Activated T-helper 9 cell treated with anti-CD3 and anti-CD28 coated beads, Interleukin-2, amount 50 U/mL, for 16 hours (primary cell): ENCODE measurements around the gene TREH.

Experiments
- DNase-seq: peaks from one replicate; pipeline ENCODE4 v3.0.0-alpha.2; 2020; ENCODE audit warnings: low read depth

Gene TREH

GRCh38 chr11:118648291-118648690 is 31.2 kb downstream of the TREH start:
- DNase-seq: no peak

GRCh38 chr11:118646393-118646792 is 33.1 kb downstream of the TREH start:
- DNase-seq: no peak

- DNase-seq: no peak
Observed at GRCh38 chr11:118645066-118645715, 34.3 kb downstream of the TREH start.

GRCh38 chr11:118644496-118644895 is 35.0 kb downstream of the TREH start:
- DNase-seq: no peak

GRCh38 chr11:118643995-118644345 is 35.5 kb downstream of the TREH start:
- no peak for DNase-seq

- DNase-seq: no peak
Observed at GRCh38 chr11:118643142-118643994, 36.1 kb downstream of the TREH start.

- no peak for DNase-seq
Observed at GRCh38 chr11:118641397-118642019, 37.9 kb downstream of the TREH start.

DNA sequence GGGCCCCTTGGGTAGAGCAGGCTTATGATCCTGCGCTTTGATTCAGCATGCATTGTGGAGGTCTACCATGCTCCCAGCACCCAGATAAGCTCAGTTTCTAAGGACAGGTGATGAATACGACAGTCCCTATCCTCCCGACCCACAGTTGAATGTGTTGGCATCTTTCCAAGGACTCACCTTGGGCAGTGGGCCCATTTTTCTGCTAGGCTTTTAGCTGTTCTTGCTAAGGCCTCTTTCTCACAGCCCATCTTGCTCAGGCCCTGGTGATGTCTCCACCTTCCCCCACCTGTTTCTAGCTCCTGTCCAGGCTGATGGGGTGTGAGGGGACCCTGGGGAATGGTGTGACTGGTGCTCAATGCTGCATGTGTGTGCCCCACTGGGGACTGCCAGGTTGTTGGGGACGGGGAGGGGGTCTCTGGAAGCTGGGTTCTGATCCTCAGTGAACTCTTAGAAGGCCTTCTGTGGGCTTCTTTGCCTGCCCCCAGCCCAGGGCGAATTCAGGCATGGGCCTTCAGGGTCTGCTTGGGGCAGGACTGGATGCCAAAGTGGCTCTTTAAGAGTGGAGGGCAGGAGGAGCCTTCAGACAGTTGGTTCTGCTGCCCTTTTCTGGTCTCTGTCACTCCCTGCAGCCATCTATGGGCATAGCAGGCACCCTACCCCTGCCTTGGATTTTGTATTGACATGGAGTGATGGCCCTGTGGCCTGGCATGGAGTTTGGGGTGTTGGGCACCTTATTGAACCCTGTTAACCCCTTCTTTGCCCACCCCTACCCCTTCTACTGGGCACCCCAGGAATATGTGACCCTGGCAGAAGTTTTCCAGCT is 38.9 kb downstream of the TREH start:
- DNase-seq: no peak

DNA sequence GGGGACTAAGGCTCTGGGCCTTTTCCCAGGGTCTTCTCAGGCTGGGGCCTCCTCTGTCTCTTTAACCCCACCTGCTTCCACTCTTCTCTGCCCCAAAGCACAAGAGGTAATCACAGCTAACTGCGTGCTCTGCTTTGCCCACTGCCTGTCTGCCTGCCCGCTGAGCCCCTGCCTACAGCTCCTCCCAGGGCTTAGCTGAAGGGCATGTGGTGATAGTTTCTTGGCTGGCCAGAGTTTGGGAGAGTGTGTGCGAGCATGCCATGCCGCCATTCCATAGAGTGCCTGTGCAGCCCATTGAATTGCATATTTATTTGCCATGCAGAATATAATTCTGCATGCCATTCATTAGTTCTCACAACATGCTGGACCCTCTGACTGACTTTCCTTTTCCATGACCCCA is 39.6 kb downstream of the TREH start:
- no peak for DNase-seq

DNA sequence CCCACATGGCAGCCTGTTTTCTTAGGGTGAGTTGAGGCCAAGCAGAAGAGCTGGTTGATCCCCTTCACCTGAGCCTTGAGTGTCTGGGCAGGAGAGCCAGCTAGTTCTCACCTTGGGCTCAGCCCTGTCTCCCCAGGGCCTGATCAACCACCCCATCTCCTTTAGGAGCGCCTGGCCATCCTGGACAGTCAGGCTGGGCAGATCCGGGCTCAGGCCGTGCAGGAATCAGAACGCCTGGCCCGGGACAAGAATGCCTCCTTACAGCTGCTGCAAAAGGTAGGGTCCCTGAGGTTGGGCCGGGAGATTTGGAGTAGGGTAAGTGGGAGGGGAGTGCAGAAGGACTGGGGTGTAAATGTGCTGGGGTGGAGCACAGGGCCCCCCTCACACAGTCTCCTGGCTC is 40.7 kb downstream of the TREH start:
- no peak for DNase-seq

GRCh38 chr11:118636569-118637290 is 42.7 kb downstream of the TREH start:
- DNase-seq: no peak

DNA sequence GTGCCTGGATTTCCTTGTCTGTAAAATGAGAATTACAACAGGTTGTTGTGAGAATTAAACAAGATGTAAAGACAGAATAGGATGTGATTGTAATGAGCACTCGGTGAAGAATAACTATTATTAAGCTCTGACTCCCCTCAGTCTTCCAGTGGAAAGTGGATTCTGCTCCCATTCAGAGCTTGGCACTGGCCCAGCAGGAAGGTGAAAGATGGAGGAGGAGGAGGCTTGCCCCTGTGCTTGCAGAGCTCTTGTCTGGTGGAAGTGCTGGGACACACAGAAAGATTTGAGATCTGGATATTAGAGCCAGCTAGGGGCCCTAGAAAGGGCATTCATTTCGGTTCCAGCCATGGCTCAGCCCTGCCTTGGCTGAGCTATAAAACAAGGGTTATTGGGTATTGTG is 43.8 kb downstream of the TREH start:
- no peak for DNase-seq

DNA sequence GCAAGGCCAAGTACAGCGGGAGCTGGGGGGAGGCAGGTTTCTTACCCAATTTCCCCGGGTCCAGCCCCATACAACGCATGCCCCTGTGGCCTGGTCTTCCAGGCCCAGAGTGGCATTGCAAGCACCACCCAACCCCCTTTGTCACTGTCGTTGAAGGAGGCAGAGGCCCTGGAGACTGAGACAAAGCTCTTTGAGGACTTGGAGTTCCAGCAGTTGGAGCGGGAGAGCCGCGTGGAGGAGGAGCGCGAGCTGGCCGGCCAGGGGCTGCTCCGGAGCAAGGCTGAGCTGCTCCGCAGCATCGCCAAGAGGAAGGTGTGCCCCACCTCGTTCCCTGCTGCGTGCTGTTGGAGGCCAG is 44.2 kb downstream of the TREH start:
- no peak for DNase-seq

DNA sequence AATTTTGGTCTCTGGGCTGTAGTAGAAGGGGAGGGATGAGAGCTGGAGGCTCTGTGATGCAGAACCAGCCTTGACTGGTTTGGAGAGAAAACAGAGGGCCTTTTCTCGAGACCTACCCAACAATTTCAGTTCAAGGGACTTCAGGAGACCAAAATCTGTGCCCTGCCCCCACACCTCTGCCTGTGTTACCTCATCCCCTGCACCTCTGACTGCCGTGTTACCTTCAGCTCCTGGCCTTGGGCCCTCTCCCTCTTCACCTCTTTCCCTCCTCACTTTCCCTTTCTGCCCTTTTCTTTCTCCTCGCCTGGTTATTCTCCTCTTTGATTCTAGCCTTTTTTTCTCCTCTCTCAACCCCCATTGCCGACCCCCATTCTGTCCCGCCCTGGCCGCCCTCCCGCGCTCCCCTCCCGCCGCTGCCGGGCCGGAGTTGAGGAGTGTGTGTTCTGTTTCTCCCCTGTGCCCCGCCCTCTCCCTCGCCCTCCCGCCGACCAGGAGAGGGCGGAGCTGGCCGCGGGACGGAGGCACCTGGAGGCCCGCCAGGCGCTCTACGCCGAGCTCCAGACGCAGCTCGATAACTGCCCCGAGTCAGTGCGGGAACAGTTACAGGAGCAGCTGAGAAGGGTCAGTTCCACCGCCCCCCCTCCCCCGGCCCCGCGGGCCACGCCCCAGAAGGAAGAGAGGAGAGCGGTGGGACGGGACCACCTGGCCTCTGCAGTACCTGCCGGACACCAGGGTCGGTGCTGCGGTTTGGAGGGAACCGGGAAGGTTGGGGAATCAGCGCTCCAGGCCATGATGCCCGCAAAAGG is 44.8 kb downstream of the TREH start:
- no peak for DNase-seq

- DNase-seq: no peak
Observed at GRCh38 chr11:118633979-118634378, 45.5 kb downstream of the TREH start.

DNA sequence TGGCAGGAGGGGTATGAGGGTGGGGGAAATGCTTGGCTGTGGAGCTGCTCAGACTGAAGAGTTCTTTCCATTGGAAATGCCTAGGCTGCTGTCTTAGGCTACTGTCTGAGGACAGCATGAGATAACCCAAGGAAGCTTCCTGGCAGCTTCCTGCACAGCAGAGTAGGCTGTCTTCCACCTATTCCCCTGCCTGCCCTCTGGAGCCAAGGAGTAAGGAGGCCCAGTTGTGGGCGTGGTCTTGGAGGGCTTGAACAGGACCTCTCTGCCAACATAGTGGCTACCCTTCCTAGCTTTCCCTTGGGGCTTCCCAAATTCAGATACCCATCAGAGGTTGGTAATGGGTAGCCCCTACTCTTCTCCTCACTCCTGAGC is 46.1 kb downstream of the TREH start:
- DNase-seq: no peak

GRCh38 chr11:118632577-118633318 is 46.7 kb downstream of the TREH start:
- DNase-seq: no peak

DNA sequence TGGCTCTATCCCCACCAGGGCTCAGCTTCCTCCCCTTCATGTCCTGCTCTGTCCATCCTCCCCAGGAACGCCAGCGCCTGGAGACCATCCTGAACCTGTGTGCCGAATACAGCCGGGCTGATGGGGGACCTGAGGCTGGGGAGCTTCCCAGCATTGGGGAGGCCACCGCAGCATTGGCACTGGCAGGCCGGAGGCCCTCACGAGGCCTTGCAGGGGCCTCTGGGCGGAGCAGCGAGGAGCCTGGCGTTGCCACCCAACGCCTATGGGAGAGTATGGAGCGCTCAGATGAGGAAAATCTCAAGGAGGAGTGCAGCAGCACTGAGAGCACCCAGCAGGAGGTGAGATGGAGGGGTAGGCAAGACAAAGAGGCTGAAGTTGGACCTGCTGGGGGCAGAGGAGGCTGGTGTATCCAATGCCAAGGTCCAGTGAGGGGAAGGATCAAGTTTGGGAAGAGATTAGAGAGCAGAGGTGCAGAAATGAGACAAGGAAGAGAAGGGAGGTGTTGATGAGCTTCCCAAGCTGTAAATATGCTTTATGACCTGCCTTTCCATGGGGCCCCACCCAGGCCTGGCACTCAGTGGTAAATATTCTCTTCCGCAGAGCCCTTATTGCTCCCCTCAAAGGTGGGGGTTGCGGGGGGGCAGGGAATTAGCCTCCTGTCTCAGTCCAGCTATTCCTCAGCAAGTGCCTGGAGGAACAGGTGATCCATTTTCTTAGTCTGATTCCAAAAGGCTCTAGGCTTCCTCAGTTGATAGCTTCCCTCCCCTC is 48.1 kb downstream of the TREH start:
- no peak for DNase-seq
